PC-9 (cell line): ENCODE results near the gene PTPRT.

Experiments used
- CTCF ChIP-seq: fragments of 200-600 bp; sonication (generic); conservative IDR thresholded peaks from 2 replicates; pipeline ENCODE4 v1.6.1; 2017; ENCODE audit warnings: mixed run types, antibody characterized with exemption, mild to moderate bottlenecking, moderate library complexity
- EZH2 ChIP-seq: fragments of 200-600 bp; sonication (generic); IDR thresholded peaks from 2 replicates; pipeline ENCODE4 v1.8.0; 2017; ENCODE audit warnings: antibody characterized with exemption, low read depth

GRCh38 chr20:42641886-42642285, 547.8 kb downstream of the PTPRT start:
- no peak for TF ChIP-seq CTCF
- no peak for TF ChIP-seq EZH2
